ENCODE measurements around the gene IGFL4.

IGFL4 gene

GRCh38 chr19:46017874-46018675 is 22.7 kb downstream of the IGFL4 start:
- DNase-seq (ENCODE audit: low read depth) = no peak
- no peak overlapping the region for H3K4me3 ChIP-seq (replicated peaks; ENCODE audit: low read depth, low read length)
- TF ChIP-seq CTCF (IDR thresholded peaks at IDR 0.05; ENCODE audit: low read length, missing control alignments) = no peak

GRCh38 chr19:46017095-46017429 is 23.7 kb downstream of the IGFL4 start:
- TF ChIP-seq CTCF (IDR thresholded peaks at IDR 0.05; ENCODE audit: low read length, missing control alignments) = no peak
- H3K4me3 ChIP-seq (replicated peaks; ENCODE audit: low read depth, low read length) = no peak overlapping the region
- no peak for DNase-seq (ENCODE audit: low read depth)

GRCh38 chr19:46016426-46017094 is 24.2 kb downstream of the IGFL4 start:
- peak; percentile 74 for TF ChIP-seq CTCF (IDR thresholded peaks at IDR 0.05; ENCODE audit: low read length, missing control alignments)
- H3K4me3 ChIP-seq (replicated peaks; ENCODE audit: low read depth, low read length) = peak overlapping the region; percentile 52
- DNase-seq (ENCODE audit: low read depth) = peak; percentile 81

GRCh38 chr19:46015687-46016425 is 24.9 kb downstream of the IGFL4 start:
- no peak for TF ChIP-seq CTCF (IDR thresholded peaks at IDR 0.05; ENCODE audit: low read length, missing control alignments)
- H3K4me3 ChIP-seq (replicated peaks; ENCODE audit: low read depth, low read length) = peak overlapping the region; percentile 52
- DNase-seq (ENCODE audit: low read depth) = no peak

GRCh38 chr19:46014941-46015686 is 25.7 kb downstream of the IGFL4 start:
- peak; percentile 16 for DNase-seq (ENCODE audit: low read depth)
- no peak for TF ChIP-seq CTCF (IDR thresholded peaks at IDR 0.05; ENCODE audit: low read length, missing control alignments)
- H3K4me3 ChIP-seq (replicated peaks; ENCODE audit: low read depth, low read length) = no peak overlapping the region

- no peak overlapping the region for H3K4me3 ChIP-seq (replicated peaks; ENCODE audit: low read depth, low read length)
- TF ChIP-seq CTCF (IDR thresholded peaks at IDR 0.05; ENCODE audit: low read length, missing control alignments) = no peak
- no peak for DNase-seq (ENCODE audit: low read depth)
Observed at GRCh38 chr19:46014534-46014933, 26.3 kb downstream of the IGFL4 start.
